ENCODE data around the gene CDH18. TPM values are rescaled to one million over a fixed set of nuclear protein-coding genes. Genes with fewer than 3 reads are reported as not detected.

The CDH18 gene
- total RNA-seq, 2 experiments from 2014 or later = not detected

DNA sequence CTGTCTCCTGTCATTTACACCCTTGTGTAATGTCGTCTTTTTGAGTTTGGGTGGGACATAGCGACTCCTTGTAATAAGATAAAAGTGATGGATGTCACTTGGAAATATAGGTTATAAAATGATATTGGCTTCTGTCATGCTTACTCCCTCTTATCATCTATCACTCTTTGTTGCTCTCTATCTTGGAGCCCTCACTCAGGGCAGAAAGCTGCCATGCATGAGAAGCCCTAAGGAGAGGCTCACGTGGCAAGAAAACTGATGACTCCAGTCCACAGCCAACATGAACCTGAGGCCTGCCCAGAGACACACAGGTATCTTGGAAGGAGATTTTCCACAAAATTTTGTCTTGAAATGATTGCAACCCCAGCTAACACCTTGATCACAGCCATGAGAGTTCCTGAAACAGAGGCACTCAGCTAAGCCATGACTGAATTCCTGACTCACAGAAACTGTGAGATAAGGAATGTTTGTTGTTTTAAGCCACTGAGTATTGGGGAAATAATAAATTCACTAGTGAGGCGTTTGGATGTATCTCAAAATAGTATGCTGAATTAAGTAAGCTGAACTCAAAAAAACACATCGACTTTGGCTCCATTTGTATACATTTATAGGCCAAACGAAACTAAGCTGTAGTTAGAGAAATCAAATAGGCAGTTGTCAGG is 216.7 kb downstream of the CDH18 start:
- H3K4me2 ChIP-seq (ENCODE audit: low read length) = no peak overlapping the region
- DNase-seq (ENCODE audit: low spot score) = no peak
- CTCF ChIA-PET (ENCODE audit: unreplicated experiment) = no interaction called here
- BruUV-seq (replicated peaks) = no TSS peak
- no peak overlapping the region for H2AFZ ChIP-seq (ENCODE audit: low read length)
- no peaks in the 10 kb centered on the region for H3K36me3 ChIP-seq (ENCODE audit: insufficient read depth, low read length)
- H4K20me1 ChIP-seq (ENCODE audit: insufficient read depth, low read length) = no peaks in the 10 kb centered on the region
- POLR2A ChIA-PET = no interaction called here
- no peak overlapping the region for H3K4me3 ChIP-seq (ENCODE audit: low read depth, low read length, poor library complexity, severe bottlenecking)
- TF ChIP-seq, protein P1, sequence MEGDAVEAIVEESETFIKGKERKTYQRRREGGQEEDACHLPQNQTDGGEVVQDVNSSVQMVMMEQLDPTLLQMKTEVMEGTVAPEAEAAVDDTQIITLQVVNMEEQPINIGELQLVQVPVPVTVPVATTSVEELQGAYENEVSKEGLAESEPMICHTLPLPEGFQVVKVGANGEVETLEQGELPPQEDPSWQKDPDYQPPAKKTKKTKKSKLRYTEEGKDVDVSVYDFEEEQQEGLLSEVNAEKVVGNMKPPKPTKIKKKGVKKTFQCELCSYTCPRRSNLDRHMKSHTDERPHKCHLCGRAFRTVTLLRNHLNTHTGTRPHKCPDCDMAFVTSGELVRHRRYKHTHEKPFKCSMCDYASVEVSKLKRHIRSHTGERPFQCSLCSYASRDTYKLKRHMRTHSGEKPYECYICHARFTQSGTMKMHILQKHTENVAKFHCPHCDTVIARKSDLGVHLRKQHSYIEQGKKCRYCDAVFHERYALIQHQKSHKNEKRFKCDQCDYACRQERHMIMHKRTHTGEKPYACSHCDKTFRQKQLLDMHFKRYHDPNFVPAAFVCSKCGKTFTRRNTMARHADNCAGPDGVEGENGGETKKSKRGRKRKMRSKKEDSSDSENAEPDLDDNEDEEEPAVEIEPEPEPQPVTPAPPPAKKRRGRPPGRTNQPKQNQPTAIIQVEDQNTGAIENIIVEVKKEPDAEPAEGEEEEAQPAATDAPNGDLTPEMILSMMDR (conservative IDR thresholded peaks at IDR 0.05; ENCODE audit: low read length) = no peak
- TF ChIP-seq EZH2phosphoT487 (IDR thresholded peaks at IDR 0.05; ENCODE audit: borderline replicate concordance, low read depth, low read length) = no peak
- H3K9me2 ChIP-seq (ENCODE audit: insufficient read depth, low read length) = no peaks in the 10 kb centered on the region
- H3K9me3 ChIP-seq (ENCODE audit: low read length) = no peaks in the 10 kb centered on the region
- intact Hi-C loops (cut with micrococcal nuclease; ENCODE audit: unreplicated experiment) = no loop called here
- no peaks in the 10 kb centered on the region for H3K79me2 ChIP-seq (ENCODE audit: insufficient read depth, low read depth, low read length)
- H3K4me1 ChIP-seq (ENCODE audit: insufficient read depth, low read length, poor library complexity, severe bottlenecking) = no peaks in the 10 kb centered on the region
- no peak overlapping the region for H3K27ac ChIP-seq (ENCODE audit: low read depth, low read length, poor library complexity, severe bottlenecking)

DNA sequence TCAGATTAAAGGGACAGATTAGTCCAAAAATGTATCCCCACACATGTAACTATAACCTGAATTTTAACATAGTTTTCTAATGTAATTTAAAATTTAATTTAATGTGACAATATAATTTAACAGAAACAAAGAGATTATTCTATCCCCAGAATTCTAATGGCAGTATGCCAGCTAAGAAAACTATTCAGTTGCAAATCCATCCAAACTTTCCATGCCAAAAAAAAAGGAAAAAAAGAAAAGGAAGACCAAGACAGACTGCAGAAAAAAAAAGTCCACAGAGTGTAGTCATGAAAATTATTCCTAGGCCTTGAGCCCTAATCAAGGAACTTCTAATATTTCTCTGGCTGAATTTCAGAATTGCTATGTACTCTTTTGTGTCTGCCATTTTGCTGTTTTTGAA is 217.6 kb downstream of the CDH18 start:
- no peaks in the 10 kb centered on the region for H3K36me3 ChIP-seq (ENCODE audit: insufficient read depth, low read length)
- CTCF ChIA-PET (ENCODE audit: unreplicated experiment) = no interaction called here
- TF ChIP-seq, protein P1 (conservative IDR thresholded peaks at IDR 0.05; ENCODE audit: low read length) = no peak
- TF ChIP-seq EZH2phosphoT487 (IDR thresholded peaks at IDR 0.05; ENCODE audit: borderline replicate concordance, low read depth, low read length) = no peak
- H2AFZ ChIP-seq (ENCODE audit: low read length) = no peak overlapping the region
- H3K9me3 ChIP-seq (ENCODE audit: low read length) = no peaks in the 10 kb centered on the region
- no peaks in the 10 kb centered on the region for H3K4me1 ChIP-seq (ENCODE audit: insufficient read depth, low read length, poor library complexity, severe bottlenecking)
- H4K20me1 ChIP-seq (ENCODE audit: insufficient read depth, low read length) = no peaks in the 10 kb centered on the region
- no peak overlapping the region for H3K4me2 ChIP-seq (ENCODE audit: low read length)
- H3K9me2 ChIP-seq (ENCODE audit: insufficient read depth, low read length) = no peaks in the 10 kb centered on the region
- no peak overlapping the region for H3K4me3 ChIP-seq (ENCODE audit: low read depth, low read length, poor library complexity, severe bottlenecking)
- POLR2A ChIA-PET = no interaction called here
- no peaks in the 10 kb centered on the region for H3K79me2 ChIP-seq (ENCODE audit: insufficient read depth, low read depth, low read length)
- intact Hi-C loops (cut with micrococcal nuclease; ENCODE audit: unreplicated experiment) = no loop called here
- no peak overlapping the region for H3K27ac ChIP-seq (ENCODE audit: low read depth, low read length, poor library complexity, severe bottlenecking)
- DNase-seq (ENCODE audit: low spot score) = no peak
- no TSS peak for BruUV-seq (replicated peaks)

DNA sequence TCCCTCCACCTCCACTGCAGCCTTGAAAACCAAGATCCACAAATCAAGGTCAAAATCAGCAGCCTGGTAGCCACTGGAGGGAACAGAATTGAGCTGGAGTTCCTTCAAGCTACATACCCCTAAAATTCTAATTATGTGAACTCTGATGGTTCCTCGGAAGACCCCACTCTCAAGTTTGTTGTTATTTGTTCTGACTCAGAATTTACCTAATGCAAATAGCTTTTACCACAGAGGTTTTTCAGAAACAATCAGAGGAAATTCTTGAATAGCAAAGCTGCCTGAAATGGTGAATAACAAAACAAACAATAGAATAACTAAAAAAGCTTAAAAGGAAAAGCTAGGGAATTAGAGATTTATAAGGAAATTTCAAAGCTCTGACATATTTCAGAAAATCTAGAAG is 220.0 kb downstream of the CDH18 start:
- Histone ChIP-seq H3K9me3 (ENCODE audit: low read length) (no peaks in the 10 kb centered on the region), H3K4me2 (ENCODE audit: low read length) (no peak overlapping the region), H3K4me3 (ENCODE audit: low read depth, low read length, poor library complexity, severe bottlenecking) (no peak overlapping the region), H4K20me1 (ENCODE audit: insufficient read depth, low read length) (no peaks in the 10 kb centered on the region), H2AFZ (ENCODE audit: low read length) (no peak overlapping the region), H3K9me2 (ENCODE audit: insufficient read depth, low read length) (no peaks in the 10 kb centered on the region), H3K79me2 (ENCODE audit: insufficient read depth, low read depth, low read length) (no peaks in the 10 kb centered on the region), H3K27ac (ENCODE audit: low read depth, low read length, poor library complexity, severe bottlenecking) (no peak overlapping the region), H3K4me1 (ENCODE audit: insufficient read depth, low read length, poor library complexity, severe bottlenecking) (no peaks in the 10 kb centered on the region), H3K36me3 (ENCODE audit: insufficient read depth, low read length) (no peaks in the 10 kb centered on the region)
- no TSS peak for BruUV-seq (replicated peaks)
- ChIA-PET CTCF (ENCODE audit: unreplicated experiment) (no interaction called here), POLR2A (interaction anchor here (0.7 to 1.0 kb wide), 2 partner anchors 22 to 1035 kb away, joined by 3 read pairs; no protein-coding TSS in a partner anchor)
- intact Hi-C loops (cut with micrococcal nuclease; ENCODE audit: unreplicated experiment) = no loop called here
- TF ChIP-seq EZH2phosphoT487 (IDR thresholded peaks at IDR 0.05; ENCODE audit: borderline replicate concordance, low read depth, low read length) = no peak
- TF ChIP-seq, protein P1 (conservative IDR thresholded peaks at IDR 0.05; ENCODE audit: low read length) = no peak
- DNase-seq (ENCODE audit: low spot score) = no peak
